SK-N-SH (cell line): ENCODE data around the gene MAGI2. TPM values are rescaled to one million over a fixed set of nuclear protein-coding genes. Genes with fewer than 3 reads are reported as not detected.

Experiments used
- CTCF ChIA-PET: fragments of 300-600, 350-600 bp; formaldehyde crosslinking; extraction: SDS; loops from one replicate; lab custom pipeline; 2021; lab: Yijun Ruan, JAX
- POLR2A ChIA-PET: fragments of 350-600 bp; sonication (Branson Sonifier 250); formaldehyde crosslinking; extraction: SDS; loops from one replicate; lab custom pipeline; 2020; ENCODE audit warnings: antibody characterized with exemption, inconsistent platforms; lab: Yijun Ruan, JAX
- DNase-seq: peaks from one replicate; pipeline ENCODE4 v3.0.0; 2012
- H2AFZ ChIP-seq: fragments of 200-600 bp; sonication (generic); 2 replicates; pipeline ENCODE4 v1.8.1; 2016; ENCODE audit warnings: antibody characterized with exemption, mild to moderate bottlenecking, low read depth
- H3F3A ChIP-seq: fragments of 200-600 bp; sonication (generic); replicated peaks from 2 replicates; pipeline ENCODE3; 2016; ENCODE audit warnings: antibody characterized with exemption, mild to moderate bottlenecking; ENCODE audit not compliant: insufficient read depth
- H3K27ac ChIP-seq, 2 experiments: fragments of 200-500 bp in 1 of 2; fragments of 200-600 bp in 1 of 2; sonication (Bioruptor generic) in 1 of 2; sonication (generic), shearing (Covaris generic) in 1 of 2; 2 replicates each; pipeline versions ENCODE4 v1.5.1 to v1.6.1; 2014 to 2016; ENCODE audit warnings: low read depth in 2 of 2, inconsistent platforms in 1 of 2, low read length in 1 of 2, mild to moderate bottlenecking in 1 of 2, mixed read lengths in 1 of 2
- H3K27me3 ChIP-seq: fragments of 200-600 bp; sonication (generic), shearing (Covaris generic); 2 replicates; pipeline ENCODE4 v1.6.1; 2016; ENCODE audit warnings: mixed run types; ENCODE audit not compliant: insufficient read depth
- H3K36me3 ChIP-seq, 2 experiments: fragments of 200-500 bp in 1 of 2; fragments of 200-600 bp in 1 of 2; sonication (Bioruptor generic) in 1 of 2; sonication (generic) in 1 of 2; replicated peaks in 1 of 2; 2 replicates each; pipeline versions ENCODE3 to v1.5.1; 2014 to 2016; ENCODE audit warnings: low read length in 1 of 2, mild to moderate bottlenecking in 1 of 2; ENCODE audit not compliant: insufficient read depth in 2 of 2, control insufficient read depth in 1 of 2
- H3K4me1 ChIP-seq, 2 experiments: fragments of 200-500 bp in 1 of 2; fragments of 200-600 bp in 1 of 2; sonication (Bioruptor generic) in 1 of 2; sonication (generic), shearing (Covaris generic) in 1 of 2; 2 replicates each; pipeline versions ENCODE4 v1.5.1 to v1.6.1; 2014 to 2016; ENCODE audit warnings: low read depth in 1 of 2, low read length in 1 of 2, mixed run types in 1 of 2; ENCODE audit not compliant: insufficient read depth in 2 of 2, control insufficient read depth in 1 of 2
- H3K4me2 ChIP-seq: fragments of 200-600 bp; sonication (generic), shearing (Covaris generic); 2 replicates; pipeline ENCODE4 v1.6.1; 2017; ENCODE audit warnings: mixed run types
- H3K4me3 ChIP-seq, 2 experiments: fragments of 200-500 bp in 1 of 2; fragments of 200-600 bp in 1 of 2; sonication (Bioruptor generic) in 1 of 2; sonication (generic), shearing (Covaris generic) in 1 of 2; 2 replicates each; pipeline versions ENCODE4 v1.5.1 to v1.8.1; 2014 to 2016; ENCODE audit warnings: low read depth in 2 of 2, inconsistent platforms in 1 of 2, low read length in 1 of 2, mild to moderate bottlenecking in 1 of 2, mixed read lengths in 1 of 2, moderate library complexity in 1 of 2
- H3K79me2 ChIP-seq: fragments of 200-600 bp; sonication (generic); 2 replicates; pipeline ENCODE4 v1.8.1; 2017; ENCODE audit warnings: mild to moderate bottlenecking; ENCODE audit not compliant: insufficient read depth
- H3K9ac ChIP-seq: fragments of 200-600 bp; sonication (generic); 2 replicates; pipeline ENCODE4 v1.6.1; 2017; ENCODE audit warnings: mixed run types
- H3K9me2 ChIP-seq: fragments of 200-600 bp; sonication (generic); 2 replicates; pipeline ENCODE4 v1.6.1; 2017; ENCODE audit warnings: mixed run types
- H3K9me3 ChIP-seq: fragments of 200-600 bp; sonication (generic); 2 replicates; pipeline ENCODE4 v1.6.1; 2017; ENCODE audit warnings: mixed run types, mild to moderate bottlenecking, moderate library complexity
- H4K20me1 ChIP-seq: fragments of 200-600 bp; sonication (generic); 2 replicates; pipeline ENCODE4 v1.6.1; 2017; ENCODE audit warnings: mild to moderate bottlenecking, mixed run types; ENCODE audit not compliant: insufficient read depth
- CHD2 ChIP-seq: fragments of 150-350 bp; IDR thresholded peaks from 2 replicates; pipeline ENCODE4 v1.6.1; 2018; ENCODE audit warnings: low read length; ENCODE audit not compliant: partially characterized antibody
- ELF1 ChIP-seq: IDR thresholded peaks from 2 replicates; pipeline ENCODE4 v1.4.0; 2012
- EP300 ChIP-seq, 2 experiments: IDR thresholded peaks; 2 replicates each; pipeline versions ENCODE4 v1.4.0 to v1.6.1; 2012; ENCODE audit warnings: borderline replicate concordance in 1 of 2, low read depth in 1 of 2, low read length in 1 of 2
- FOXJ3 ChIP-seq: sonication (generic); formaldehyde crosslinking; IDR thresholded peaks from 2 replicates; pipeline ENCODE4 v1.5.1; 2020; ENCODE audit warnings: mild to moderate bottlenecking, missing genetic modification reagents
- FOXM1 ChIP-seq: IDR thresholded peaks from 2 replicates; pipeline ENCODE4 v1.4.0; 2012; ENCODE audit warnings: low read depth, mild to moderate bottlenecking
- GABPA ChIP-seq: IDR thresholded peaks from 2 replicates; pipeline ENCODE4 v1.4.0; 2012; ENCODE audit warnings: low read depth, mild to moderate bottlenecking
- GATA2 ChIP-seq: sonication (generic); formaldehyde crosslinking; IDR thresholded peaks from 2 replicates; pipeline ENCODE4 v1.5.0; 2020; ENCODE audit warnings: mild to moderate bottlenecking, missing genetic modification reagents
- JUND ChIP-seq: IDR thresholded peaks from 2 replicates; pipeline ENCODE4 v1.4.0; 2012
- MEF2A ChIP-seq: IDR thresholded peaks from 2 replicates; pipeline ENCODE4 v1.4.0; 2012; ENCODE audit warnings: low read depth, borderline replicate concordance
- NFIC ChIP-seq: IDR thresholded peaks from 2 replicates; pipeline ENCODE4 v1.4.0; 2012; ENCODE audit warnings: borderline replicate concordance
- RCOR1 ChIP-seq: fragments of 150-350 bp; IDR thresholded peaks from 2 replicates; pipeline ENCODE4 v1.6.1; 2017; ENCODE audit warnings: antibody characterized with exemption, low read length
- RFX5 ChIP-seq: IDR thresholded peaks from 2 replicates; pipeline ENCODE4 v1.6.1; 2012; ENCODE audit warnings: mild to moderate bottlenecking, improper control_type of control experiment, low read length
- SIN3A ChIP-seq: IDR thresholded peaks from 2 replicates; pipeline ENCODE4 v1.6.1; 2012; ENCODE audit warnings: low read depth, mild to moderate bottlenecking, low read length, moderate library complexity, borderline replicate concordance
- TAF1 ChIP-seq: IDR thresholded peaks from 2 replicates; pipeline ENCODE4 v1.6.1; 2012; ENCODE audit warnings: low read depth, mild to moderate bottlenecking, low read length, moderate library complexity, borderline replicate concordance
- TEAD4 ChIP-seq: IDR thresholded peaks from 2 replicates; pipeline ENCODE4 v1.4.0; 2012; ENCODE audit warnings: mild to moderate bottlenecking, borderline replicate concordance; ENCODE audit not compliant: insufficient read depth
- ZBTB33 ChIP-seq: IDR thresholded peaks from 2 replicates; pipeline ENCODE4 v1.4.0; 2012; ENCODE audit warnings: low read depth, borderline replicate concordance
- WGBS: methylation state at CpG from one replicate; pipeline ENCODE4 v1.1.6; 2017; ENCODE audit warnings: low lambda C conversion rate; 5-methylcytosine and 5-hydroxymethylcytosine counted together
- polyA plus RNA-seq, 3 experiments: library from polyadenylated mRNA; depleted of rRNA; stranded (reverse); fragments of >200 nt; gene quantifications; 2 replicates each; pipeline ENCODE4 v1.2.3, GENCODE V29; 2012
- TF ChIP-seq, protein P1 (sequence below): IDR thresholded peaks from 2 replicates; pipeline ENCODE4; 2012
- TF ChIP-seq, protein P2 (sequence below): IDR thresholded peaks from 2 replicates; pipeline ENCODE4 v1.6.1; 2012; ENCODE audit warnings: mild to moderate bottlenecking, low read depth, low read length, moderate library complexity

Gene MAGI2
- polyA plus RNA-seq, 1 of the 3 experiments (the other 2 are of a cell fraction): 1.1 TPM

DNA sequence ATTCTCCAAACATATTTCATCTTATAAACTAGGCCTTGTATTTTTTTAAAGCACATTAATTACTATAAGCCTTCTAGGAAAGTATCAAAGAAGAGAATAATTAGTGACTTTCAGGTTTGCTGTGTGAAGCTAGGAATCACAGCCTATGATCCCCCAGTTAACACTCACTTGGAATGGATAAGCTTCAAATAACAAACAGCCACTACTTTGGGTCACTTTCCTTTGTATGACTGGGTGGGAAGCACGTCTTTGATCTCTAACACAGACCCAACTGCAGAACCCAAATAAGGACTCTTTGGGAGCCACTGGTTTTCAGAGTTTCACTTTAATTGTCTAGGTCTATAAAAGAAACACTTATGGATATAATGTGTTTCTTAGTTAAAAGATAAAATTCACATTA, 769.3 kb downstream of the MAGI2 start:
- TF ChIP-seq, protein P1, sequence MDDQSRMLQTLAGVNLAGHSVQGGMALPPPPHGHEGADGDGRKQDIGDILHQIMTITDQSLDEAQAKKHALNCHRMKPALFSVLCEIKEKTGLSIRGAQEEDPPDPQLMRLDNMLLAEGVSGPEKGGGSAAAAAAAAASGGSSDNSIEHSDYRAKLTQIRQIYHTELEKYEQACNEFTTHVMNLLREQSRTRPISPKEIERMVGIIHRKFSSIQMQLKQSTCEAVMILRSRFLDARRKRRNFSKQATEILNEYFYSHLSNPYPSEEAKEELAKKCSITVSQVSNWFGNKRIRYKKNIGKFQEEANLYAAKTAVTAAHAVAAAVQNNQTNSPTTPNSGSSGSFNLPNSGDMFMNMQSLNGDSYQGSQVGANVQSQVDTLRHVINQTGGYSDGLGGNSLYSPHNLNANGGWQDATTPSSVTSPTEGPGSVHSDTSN: no peak
- no peak for TF ChIP-seq FOXM1
- TF ChIP-seq RFX5: no peak
- no peak for TF ChIP-seq RCOR1
- TF ChIP-seq, protein P2, sequence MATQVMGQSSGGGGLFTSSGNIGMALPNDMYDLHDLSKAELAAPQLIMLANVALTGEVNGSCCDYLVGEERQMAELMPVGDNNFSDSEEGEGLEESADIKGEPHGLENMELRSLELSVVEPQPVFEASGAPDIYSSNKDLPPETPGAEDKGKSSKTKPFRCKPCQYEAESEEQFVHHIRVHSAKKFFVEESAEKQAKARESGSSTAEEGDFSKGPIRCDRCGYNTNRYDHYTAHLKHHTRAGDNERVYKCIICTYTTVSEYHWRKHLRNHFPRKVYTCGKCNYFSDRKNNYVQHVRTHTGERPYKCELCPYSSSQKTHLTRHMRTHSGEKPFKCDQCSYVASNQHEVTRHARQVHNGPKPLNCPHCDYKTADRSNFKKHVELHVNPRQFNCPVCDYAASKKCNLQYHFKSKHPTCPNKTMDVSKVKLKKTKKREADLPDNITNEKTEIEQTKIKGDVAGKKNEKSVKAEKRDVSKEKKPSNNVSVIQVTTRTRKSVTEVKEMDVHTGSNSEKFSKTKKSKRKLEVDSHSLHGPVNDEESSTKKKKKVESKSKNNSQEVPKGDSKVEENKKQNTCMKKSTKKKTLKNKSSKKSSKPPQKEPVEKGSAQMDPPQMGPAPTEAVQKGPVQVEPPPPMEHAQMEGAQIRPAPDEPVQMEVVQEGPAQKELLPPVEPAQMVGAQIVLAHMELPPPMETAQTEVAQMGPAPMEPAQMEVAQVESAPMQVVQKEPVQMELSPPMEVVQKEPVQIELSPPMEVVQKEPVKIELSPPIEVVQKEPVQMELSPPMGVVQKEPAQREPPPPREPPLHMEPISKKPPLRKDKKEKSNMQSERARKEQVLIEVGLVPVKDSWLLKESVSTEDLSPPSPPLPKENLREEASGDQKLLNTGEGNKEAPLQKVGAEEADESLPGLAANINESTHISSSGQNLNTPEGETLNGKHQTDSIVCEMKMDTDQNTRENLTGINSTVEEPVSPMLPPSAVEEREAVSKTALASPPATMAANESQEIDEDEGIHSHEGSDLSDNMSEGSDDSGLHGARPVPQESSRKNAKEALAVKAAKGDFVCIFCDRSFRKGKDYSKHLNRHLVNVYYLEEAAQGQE: no peak
- no peak for TF ChIP-seq TAF1
- TF ChIP-seq GATA2: no peak
- no peak for TF ChIP-seq CHD2
- no peak for TF ChIP-seq FOXJ3
- TF ChIP-seq SIN3A: no peak
- TF ChIP-seq ELF1: no peak
- no peak for TF ChIP-seq EP300 (IDR thresholded peaks at IDR 0.05; ENCODE audit: borderline replicate concordance in 1 of 2, low read depth in 1 of 2, low read length in 1 of 2)
- TF ChIP-seq TEAD4: no peak
- no peak for TF ChIP-seq JUND
- TF ChIP-seq GABPA: no peak
- TF ChIP-seq ZBTB33: no peak
- TF ChIP-seq MEF2A: no peak
- TF ChIP-seq NFIC: no peak
- POLR2A ChIA-PET: no interaction called here

More for the DNA sequence above, 769.3 kb downstream of the MAGI2 start:
- Histone ChIP-seq H3K4me3 (no peak overlapping the region), H3K27me3 (no peaks in the 10 kb centered on the region), H3K9me2 (no peaks in the 10 kb centered on the region), H2AFZ (no peak overlapping the region), H4K20me1 (no peaks in the 10 kb centered on the region), H3K4me2 (no peak overlapping the region), H3F3A (no peaks in the 10 kb centered on the region), H3K27ac (no peak overlapping the region), H3K4me1 (no peaks in the 10 kb centered on the region), H3K79me2 (no peaks in the 10 kb centered on the region), H3K36me3 (no peaks in the 10 kb centered on the region), H3K9me3 (no peaks in the 10 kb centered on the region), H3K9ac (no peak overlapping the region)
- CTCF ChIA-PET: interaction anchor here (0.8 to 1.0 kb wide), 2 partner anchors 10 to 534 kb away, joined by 3 read pairs; no protein-coding TSS in a partner anchor
- DNase-seq: no peak
- whole genome bisulfite sequencing: 41% methylated on average over 1 of the region's 1 CpG
